ENCODE data around the gene CMC1.
"Not testable (repeated sequence)": the region's sequence is repeated elsewhere in the genome, so short reads cannot be mapped to it uniquely, and the experiment has no call there.

The CMC1 gene

DNA sequence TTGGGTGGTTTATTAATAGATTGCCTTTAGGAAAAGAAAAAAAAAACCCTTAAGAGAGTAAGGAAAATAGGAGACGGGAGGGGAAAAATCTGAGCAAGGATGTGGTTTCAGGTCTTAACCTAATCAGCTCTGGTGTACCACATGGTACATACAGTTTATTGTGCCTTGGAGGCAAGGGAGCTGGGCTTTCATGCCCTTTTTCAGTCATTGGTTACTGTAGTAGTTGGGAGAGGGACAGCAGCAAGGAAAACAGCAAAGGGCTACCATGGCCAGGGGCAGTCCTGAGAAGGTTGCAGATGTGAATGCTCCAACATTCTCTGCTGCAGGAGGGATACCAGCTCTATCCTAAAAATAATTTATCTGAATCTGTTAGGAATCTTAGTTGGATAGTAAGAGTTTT, 5.9 kb downstream of the CMC1 start:
- DNase-seq = no peak

DNA sequence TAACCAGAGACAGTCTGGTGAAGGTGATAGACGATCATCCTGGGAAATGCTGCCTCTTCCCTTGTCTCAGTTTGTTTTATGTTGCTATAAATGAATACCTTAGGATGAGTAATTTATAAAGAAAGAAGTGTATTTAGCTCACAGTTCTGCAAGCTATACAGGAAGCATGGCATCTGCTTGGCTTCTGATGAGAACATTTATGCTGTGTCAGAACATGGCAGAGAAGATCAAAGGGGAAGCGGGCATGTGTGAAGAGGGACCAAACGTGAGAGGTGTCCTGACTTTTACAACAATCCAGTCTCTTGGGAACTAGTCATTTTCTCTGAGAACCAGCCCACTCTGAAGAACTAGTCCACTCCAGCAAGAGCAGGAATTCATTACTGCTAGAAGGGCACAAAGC, 9.6 kb downstream of the CMC1 start:
- no peak for DNase-seq

DNA sequence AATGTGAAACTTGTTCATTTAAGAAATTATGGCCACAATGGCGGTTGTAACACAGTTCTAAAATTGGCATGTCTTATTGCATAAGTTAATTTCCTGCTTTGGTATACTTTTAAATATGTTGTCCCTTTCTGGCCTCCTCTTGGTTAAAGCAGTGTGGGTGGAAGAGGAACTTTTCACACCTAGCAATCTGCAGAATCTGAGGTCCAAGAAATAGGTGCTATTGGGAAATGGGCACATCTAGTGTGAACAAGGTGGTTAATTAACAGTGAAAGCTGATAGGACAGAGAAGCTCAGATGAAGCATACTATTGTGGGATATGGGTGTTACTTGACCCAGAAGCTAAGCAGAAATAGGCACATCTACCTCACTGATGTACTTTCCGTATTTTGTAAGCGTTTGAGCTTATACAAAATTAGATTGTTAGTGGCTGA, 10.6 kb downstream of the CMC1 start:
- no peak for DNase-seq

DNA sequence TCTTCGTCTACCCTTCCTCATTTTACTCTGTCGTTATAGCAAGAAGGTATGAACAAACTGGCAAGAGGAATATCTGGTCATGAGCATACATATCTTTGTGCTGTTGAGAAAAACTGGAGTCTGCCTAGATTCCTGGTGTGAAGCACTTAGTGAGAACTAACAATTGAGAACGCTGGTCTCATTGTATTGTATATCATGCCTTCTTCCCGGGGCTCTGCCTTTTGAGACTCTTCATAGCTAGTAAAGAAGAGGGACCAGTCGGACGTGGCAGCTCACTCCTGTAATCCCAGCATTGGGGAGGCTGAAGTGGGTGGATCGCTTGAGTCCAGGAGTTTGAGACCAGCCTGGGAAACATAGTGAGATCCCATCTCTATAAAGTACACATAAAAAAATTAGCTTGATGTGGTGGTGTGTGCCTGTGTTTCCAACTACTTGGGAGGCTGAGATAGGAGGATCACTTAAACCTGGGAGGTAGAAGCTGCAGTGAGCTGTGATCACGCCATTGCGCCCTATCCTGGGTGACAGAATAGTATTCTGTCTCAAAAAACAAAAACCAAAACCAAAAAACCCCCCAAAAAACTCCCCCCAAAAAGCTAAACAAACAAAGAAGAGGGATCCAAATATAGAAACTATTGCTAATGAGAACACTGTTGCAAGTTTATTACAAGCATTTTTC, 11.8 kb downstream of the CMC1 start:
- DNase-seq = no peak

DNA sequence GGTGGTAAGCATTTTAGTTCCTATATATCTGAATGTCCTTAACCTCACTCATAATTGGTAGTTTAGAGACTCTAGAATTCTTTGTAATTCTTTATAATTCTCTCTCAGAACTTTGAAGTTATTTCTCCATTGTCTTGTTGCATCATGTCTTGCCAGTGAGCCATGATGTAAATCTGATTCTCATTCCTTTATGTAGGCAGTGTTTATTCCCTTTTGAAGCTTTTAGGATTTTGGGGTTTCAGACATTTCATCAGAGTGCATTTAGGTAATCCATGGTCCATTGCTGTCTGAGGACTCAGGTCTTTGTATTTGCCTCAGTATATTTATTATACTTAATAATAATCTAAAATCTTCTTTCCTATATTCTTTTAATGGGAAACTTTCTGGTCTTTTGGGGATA, 20.6 kb downstream of the CMC1 start:
- no peak for DNase-seq

DNA sequence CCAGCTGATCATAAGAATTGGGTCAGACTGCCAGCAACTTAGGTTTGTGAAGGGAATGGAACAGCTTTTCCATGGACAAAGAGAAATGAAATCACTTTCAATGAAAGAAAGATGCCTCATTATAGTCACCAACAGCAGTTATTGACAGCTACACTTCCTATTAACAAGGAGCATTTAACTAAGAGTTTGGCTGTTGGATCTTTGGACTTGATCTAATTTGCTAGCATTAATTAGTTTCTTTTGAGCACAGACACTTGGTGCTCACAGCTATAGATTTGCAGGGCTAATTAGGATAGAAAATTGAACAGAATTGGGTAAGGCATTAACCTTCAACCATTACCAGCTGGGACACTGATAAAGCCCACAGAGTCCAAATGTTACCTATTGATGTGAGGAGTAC, 24.2 kb downstream of the CMC1 start:
- DNase-seq = no peak

DNA sequence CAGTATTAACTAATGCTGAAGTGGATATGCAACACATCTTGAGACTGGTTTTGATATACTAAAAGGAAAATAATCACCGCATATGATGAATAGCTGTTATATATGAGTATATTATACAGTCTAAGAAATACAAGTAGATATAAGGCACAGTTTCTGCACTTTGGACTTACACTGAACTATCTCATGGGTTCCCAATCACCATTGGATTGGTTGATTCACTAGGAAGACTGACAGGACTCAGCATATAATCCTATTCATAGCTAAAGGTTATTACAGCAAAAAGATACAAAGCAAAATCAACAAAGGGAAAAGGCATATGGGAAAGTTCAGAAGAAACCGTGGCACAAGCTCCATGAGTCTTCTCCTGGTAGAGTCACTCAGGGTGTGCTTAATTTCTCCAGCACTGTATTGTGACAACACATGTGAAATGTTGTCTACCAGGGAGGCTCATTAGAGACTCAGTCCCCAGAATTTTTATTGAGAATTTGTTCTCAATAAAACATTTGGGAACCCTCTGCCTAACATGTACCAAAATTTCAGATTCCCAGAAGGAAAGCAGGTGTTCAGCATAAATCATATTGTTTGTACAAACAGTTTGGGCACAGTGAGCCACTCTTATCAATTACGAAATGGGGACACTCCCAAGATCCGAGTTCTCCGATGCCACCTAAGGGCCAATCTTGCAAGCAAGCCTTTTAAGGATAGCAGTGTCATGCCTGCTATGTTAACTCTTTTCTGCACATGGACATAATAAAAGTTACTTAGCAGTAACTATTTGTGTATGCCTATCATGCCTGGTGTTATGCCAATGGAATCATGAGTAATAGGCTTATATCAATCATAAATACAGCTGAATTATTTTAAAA, 26.8 kb downstream of the CMC1 start:
- no peak for DNase-seq

DNA sequence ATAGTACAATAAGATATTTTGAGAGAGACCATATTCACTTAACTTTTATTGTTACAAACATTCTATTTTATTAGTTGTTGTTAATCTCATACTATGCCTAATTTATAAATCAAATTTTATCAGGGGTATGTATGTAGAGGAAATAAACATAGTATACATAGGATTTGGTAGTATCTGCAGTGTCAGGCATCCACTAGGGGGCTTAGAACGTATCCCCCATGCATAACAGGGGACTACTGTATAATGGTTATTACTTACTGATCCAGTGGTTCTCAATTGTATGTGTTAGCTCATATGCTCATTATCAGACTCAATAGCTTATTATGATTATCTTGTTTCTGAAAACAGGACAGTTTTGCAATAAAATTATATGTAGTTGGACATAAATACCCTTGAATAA, 27.6 kb downstream of the CMC1 start:
- DNase-seq = no peak

DNA sequence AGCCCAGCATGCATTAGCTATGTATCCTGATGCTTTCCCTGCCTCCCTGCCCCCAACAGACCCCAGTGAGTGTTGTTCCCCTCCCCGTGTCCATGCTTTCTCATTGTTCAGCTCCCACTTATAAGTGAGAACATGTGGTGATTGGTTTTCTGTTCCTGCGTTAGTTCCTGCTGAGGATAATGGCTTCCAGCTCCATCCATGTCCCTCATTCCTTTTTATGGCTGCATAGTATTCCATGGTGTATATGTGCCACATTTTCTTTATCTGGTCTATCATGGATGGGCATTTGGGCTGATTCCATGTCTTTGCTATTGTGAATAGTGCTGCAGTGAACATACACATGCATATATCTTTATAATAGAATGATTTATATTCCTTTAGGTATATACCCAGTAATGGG, 28.5 kb downstream of the CMC1 start:
- not testable (repeated sequence) for DNase-seq

DNA sequence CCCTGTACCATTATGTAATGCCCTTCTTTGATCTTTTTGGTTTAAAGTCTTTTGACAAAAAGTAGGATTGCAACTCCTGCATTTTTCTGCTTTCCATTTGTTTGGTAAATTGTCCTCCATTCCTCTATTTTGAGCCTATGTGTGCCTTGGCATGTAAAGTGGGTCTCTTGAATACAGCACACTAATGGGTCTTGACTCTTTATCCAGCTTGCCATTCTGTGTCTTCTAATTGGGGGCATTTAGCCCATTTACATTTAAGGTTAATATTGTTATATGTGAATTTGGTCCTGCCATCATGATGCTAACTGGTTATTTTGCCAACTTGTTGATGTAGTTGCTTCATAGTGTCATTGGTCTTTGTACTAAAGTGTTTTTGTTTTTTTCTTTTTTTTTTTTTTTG, 32.4 kb downstream of the CMC1 start:
- no peak for DNase-seq

DNA sequence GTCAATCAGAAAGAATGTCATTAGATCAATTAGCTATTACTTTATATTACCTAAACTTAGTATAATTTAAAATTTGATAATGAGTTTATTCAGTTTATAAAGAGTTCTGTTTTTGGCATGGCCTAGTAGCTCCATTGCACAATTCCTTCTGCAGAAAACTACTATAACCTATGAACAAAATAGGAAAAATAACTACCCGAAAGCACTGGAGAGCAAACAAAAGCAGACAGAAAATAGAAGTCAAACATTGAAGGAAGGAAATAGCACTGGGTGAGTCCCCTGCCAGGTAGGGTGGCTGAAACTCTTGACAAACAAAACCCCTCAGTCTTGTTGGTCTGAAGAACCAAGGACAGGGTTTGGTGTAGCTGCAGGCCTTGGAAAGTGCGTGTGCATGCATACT, 37.5 kb downstream of the CMC1 start:
- no peak for DNase-seq

DNA sequence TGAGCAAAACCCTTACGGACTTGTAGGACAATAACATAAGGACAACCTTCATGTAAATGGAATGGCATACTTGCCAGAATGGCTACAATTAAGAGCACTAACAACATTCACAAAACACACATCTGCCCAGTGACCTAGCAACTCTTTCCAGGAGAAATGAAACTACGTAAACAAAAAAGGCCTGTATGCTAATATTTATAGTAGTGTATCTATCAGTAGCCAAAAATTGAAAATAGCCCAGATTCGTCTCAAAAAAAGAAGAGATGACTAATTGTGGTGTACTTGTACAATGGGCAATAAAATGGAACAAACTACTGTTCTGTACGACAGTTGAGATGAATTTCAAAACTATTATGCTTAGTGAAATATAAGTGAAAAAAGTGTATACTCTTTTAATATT, 38.4 kb downstream of the CMC1 start:
- no peak for DNase-seq

DNA sequence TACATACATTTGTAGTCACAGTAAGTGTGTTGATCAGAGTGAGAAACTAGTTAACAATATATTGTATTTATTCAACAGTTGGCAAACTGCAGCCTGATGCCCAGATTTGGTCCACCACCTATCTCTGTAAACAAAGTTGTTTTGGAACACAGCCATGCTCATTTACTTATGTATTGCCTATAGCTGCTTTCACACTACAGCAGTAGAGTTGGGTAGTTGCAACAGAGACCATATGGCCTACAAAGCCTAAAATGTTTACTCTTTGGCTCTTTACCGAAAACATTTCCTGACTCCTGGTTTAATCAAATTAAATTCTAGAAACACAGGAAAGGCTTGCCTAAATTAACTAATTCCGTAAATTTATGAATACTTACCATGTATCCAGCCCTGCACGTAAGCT, 39.4 kb downstream of the CMC1 start:
- DNase-seq = no peak

DNA sequence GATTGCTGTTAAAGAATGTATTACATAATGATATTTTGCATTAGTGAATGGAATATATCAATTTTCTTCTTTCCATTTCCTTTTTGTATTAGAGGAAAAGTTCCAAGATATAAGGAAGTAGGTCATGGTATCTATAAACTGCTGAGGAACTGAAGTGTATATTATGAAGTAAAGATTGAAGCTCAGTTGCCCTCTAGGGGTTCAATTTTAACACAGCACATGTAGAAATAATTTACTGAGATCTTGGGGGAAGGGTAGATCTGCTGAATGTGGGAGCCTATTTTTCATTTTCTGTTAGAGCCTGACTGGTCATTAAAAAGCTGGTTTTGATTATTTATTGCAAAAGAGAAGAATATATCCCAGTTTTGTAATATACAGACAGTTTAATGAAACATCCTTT, 45.2 kb downstream of the CMC1 start:
- no peak for DNase-seq

DNA sequence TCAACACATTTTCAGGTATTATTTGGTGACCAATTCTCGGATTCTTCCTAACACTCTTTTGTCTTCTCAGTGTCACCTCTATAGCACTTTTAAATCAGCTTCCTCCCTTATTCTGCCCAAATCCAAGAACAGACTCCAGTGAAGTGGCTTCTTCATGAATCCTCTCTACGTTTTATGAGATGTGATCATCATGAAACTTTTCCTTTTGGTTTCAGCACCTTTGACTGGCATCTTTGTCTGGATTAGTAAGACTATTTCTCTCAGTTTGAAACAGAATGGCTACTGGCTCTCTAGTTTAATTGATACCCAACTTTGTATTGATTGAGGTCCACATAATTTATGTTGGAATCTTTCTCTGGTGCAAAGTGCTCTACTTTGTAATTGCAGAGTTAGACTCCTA, 45.6 kb downstream of the CMC1 start:
- no peak for DNase-seq

DNA sequence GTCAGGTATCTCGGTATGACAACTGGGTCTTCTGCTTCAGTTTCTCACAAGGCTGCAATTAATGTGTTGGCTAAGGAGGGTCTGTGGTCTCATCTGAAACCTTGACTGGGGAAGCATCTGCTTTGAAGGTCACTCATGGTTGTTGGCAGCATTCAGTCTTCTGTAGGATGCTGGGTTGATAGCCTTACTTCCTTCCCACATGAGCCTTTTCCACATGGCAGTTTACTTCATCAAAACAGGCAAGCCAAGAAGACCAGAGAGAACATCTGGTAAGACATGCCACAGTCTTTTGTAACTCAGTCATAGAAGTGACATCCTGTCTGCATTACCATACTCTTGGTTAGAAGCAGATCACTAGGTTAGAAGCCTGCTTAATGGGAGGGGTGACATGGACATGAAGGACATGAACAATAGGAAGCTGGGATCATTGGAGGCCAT, 49.5 kb downstream of the CMC1 start:
- DNase-seq = no peak

DNA sequence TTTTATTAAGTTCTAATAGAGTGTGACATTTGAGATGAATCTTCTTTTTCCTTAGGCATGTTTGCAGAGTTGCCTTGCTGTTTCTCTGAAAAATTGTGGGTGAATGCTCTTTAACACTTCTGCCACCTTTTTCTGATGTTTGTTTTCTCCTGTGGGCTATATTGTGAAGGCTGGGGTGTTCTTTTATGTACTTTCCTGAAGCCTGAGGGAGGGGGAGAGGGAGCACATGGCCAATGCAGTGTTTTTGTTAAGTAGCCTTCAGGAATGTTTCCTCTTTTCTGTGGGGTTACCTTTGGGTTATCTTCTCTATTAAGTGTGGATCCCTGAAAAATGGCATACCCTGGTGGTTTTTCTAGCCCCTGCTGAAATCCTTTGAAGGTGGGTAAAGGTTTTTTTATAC, 50.2 kb downstream of the CMC1 start:
- DNase-seq = no peak

DNA sequence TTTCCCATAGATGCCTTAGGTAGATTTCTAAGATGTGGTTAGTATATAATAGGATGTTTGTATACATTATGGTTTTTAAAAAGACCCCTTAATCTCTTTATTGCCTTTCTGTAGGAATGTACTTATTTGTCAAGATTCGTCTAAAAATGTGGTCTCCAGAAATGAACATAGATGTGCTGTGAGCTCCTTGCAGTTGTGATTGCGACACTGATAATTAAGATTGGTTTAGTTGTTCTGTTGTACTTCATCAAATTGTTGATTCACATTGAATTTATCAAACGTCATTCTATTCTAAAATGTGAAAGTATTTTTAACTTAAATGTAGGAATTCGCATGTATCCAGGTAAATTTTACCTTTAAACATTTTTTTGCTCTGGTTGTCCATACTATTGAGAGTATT, 51.2 kb downstream of the CMC1 start:
- DNase-seq = no peak

DNA sequence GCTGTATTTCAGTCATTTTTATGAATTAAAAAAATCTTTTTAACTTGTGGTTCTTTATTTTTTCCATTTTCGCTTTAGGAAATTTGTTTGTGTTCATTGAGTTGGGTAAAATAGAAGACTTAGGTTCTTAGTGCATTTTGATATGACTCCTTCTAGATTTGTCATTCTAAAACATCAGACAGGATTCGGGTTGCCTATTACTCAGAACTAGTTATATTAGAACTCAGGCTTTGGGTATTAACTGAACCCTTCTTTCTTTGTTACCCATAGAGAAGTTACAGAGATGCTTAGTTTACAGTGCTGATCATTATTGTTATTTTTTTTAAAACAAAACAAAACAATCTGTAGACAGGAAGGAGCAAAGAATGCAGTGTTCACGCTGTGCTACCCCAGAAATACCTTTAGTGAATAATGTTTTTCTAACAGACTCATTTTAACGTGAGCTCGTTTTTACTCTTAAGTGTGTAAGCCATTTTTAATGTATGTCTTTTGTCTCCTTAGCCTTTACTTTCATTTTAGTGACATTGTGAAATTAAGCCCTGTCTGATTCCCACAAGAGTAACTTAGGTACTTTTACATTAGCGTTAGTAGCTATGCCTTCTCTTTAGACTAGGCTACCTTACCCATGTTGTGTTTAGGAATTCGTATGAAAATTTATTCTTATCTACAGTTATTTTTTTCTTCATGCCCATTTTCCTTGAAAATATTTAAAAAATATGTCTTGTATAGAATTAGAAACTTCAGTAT, 53.4 kb downstream of the CMC1 start:
- DNase-seq = no peak

DNA sequence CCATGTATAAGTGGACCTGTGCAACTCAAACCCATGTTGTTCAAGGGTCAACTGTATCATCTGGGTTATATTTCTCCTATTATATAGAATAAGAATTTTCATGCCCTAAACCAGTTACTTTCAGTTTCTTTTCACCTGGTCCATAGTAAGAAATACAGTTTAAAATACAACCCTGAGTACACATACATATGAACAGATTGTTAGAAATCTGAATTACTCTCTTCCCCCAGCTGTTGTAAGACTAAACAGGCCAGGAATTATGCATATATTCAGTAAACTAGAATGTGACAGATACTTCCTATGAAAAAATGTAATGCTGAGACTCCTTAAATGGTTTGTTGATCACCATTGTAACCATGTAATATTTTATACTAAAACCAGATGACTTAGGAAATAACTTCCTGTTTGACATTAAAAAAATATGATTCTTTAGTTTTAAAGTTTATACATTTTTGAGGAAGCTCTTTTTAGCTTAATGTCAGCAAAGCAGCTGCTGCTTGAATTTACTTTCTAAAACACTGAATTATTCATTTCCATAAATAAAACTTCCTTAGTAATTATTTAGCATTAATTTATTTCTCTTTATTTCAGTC, 54.6 kb downstream of the CMC1 start:
- no peak for DNase-seq

DNA sequence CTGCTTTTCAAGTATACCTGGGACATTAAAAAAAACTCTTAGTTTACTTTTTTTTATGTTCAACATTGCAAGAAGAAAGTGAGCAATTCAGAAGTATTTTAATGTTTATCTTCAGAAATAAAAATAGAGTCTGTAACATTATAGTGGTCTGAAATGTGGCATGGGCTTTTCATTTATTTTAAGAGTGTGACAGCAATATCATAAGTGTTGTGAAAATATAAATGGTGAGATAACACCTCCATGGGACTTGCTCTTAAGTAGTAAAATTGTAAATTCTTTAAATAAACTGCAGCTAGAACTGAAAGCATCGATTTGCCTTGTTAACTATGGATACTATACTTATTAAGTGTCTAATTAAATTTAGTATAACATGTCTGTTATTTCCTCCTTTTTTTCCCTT, 58.3 kb downstream of the CMC1 start:
- no peak for DNase-seq

DNA sequence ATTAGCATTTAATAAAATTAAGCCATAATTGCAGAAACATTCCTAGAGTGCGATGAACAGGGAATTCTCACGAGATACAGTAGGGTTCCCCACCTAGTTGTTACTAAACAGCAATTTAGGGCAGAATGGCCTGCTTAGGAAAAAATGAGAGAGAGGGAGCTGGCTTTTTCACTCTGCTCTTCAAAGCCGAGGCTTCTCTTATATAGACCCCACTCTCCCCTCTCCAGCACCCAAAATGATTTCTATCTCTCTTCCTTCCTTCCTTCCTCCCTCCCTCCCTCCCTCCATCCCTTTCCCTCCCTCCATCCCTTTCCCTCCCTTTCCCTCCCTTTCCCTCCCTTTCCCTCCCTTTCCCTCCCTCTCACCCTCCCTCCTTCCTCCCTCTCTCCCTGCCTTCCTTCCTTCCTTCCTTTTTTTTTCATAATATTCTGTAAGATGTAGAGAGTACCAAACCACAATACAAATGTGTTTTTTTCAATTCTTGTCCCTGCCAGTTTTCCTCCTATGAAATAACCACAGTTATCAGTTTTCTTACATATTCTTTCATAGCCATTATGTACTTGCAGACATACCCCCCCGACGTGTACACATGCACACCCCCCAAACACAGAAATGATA, 59.0 kb downstream of the CMC1 start:
- DNase-seq = no peak

DNA sequence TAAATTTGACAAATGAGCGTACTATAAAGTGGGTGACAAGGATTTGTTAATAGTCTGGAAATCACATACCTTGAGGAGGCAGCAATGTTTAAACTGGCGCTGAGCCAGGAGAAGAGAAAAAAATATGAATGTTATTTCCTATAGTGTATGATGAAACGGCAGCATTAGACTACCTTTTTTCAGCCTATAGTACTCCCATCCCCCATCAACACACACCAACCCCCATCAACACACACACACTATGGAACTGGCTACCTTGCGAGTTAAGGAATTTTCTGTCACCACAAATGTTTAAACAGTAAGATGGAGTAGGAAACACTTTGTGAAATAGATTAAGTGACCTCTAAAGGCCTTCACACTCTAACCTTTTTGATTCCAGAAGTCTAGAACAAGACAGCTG, 60.3 kb downstream of the CMC1 start:
- DNase-seq = no peak
